Dedifferentiated amniotic fluid mesenchymal stem cell (primary cell): ENCODE measurements around the gene KIF9.
"Not testable (repeated sequence)": the region's sequence is repeated elsewhere in the genome, so short reads cannot be mapped to it uniquely, and the experiment has no call there.

Experiments
- DNase-seq: peaks from one replicate; pipeline ENCODE4 v3.0.0-alpha.2; 2016; ENCODE audit errors: extremely low spot score

The KIF9 gene

DNA sequence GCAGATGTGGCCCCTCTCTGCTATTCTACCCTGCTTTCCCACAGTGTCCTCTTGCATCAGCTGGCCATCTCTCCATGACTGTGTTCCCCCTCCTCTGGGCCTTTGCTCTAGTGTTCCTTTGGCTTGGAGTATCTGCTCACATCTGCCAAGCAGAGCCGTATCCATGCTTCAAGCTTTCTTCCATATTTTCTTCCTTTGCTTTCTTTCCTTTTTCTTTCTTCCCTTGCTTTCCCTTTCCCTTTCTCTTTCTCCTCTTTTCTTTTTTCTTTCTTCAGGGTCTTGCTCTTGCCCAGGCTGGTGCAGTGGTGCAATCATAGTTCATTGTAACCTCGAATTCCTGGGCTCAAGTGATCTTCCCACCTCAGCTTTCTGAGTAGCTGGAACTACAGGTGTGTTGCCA is 12.7 kb upstream of the KIF9 start:
- no peak for DNase-seq

DNA sequence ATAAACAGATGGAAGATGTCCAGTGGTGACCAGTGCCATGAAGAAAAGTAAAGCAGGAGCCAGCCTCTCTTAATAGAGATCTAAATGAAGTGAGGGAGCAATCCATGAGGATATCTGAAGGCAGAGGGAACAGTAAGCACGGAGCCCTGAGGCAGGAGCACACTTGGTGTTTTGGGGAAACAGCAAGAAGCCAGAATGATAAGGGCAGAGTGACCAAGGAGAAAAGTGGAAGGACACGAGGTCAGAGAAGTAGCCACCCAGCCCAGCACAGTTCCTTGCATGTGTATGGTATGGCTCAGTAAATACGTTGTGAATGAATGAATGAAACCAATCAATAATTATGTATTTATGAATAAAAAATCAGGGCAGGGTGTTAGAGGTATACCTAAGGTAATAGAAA is 11.8 kb upstream of the KIF9 start:
- DNase-seq = no peak

DNA sequence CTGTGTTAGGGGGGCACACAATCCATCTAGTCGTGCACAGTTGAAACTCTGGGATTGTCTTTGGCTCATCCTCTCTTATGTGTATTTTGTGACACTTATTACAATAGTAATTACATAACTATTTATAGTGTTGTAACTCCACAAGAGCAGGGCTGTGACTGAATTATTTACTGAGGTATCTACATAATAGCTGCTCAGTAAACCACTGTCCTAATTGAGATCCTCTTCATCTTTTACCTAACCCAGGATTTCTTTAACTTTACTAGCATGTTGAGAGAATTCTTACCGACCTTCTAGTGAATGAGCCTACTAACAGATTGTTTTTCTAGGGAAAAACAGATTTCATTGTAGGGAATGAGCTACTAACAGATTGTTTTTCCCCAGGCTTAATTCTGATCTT is 11.2 kb upstream of the KIF9 start:
- no peak for DNase-seq

DNA sequence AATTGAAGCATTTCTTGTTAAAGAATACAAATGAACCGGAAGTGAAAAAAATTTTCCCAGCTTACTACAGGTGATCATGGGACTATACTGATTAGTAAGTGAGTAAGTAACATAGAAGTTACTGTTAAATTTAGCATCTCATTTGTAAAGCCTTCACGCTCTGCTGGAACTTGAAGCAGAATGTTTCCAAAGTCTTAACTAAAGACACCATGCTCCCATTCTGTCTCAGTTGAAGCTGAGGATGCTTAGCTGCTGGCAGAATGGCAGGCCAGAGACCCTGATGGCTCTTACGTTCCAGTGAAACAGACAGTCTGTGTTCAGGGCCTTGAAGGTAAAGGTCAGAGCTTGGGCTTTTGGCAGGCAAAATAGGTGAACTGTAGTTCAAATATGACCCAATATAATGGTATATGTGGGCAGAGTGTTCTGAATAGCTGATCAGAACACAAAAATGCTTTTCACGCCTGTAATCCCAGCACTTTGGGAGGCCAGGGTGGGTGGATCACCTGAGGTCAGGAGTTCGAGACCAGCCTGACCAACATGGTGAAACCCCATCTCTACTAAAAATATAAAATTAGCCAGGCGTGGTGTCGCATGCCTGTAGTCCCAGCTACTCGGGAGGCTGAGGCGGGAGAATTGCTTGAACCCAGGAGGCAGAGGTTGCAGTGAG is 9.3 kb upstream of the KIF9 start:
- not testable (repeated sequence) for DNase-seq

DNA sequence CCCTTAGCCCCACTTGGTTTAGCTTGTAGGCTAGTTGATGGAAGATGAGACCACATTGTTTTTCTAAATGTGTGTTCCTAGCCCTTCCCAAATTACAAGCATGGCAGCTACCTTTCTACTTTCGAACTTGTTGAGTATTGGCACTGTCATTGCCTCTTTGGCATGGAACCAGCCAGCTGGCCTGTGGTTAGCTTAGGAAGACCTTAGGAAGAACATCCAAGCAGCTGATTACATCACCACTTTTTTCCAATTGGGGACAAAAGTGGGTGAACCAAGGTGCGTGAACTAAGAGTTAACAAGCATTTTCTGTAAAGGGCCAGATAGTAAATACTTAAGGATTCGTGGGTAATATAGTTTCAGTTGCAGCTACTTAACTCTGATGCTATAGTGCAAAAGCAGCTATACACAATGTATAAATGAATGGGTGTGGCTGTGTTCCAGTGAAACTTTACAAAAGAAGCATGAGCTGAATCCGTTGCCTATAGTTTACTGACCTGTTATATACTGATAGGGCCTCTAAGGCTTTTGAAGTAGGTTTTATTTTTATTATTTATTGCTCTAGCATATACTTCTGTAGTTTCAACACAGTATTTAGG is 8.7 kb upstream of the KIF9 start:
- no peak for DNase-seq

DNA sequence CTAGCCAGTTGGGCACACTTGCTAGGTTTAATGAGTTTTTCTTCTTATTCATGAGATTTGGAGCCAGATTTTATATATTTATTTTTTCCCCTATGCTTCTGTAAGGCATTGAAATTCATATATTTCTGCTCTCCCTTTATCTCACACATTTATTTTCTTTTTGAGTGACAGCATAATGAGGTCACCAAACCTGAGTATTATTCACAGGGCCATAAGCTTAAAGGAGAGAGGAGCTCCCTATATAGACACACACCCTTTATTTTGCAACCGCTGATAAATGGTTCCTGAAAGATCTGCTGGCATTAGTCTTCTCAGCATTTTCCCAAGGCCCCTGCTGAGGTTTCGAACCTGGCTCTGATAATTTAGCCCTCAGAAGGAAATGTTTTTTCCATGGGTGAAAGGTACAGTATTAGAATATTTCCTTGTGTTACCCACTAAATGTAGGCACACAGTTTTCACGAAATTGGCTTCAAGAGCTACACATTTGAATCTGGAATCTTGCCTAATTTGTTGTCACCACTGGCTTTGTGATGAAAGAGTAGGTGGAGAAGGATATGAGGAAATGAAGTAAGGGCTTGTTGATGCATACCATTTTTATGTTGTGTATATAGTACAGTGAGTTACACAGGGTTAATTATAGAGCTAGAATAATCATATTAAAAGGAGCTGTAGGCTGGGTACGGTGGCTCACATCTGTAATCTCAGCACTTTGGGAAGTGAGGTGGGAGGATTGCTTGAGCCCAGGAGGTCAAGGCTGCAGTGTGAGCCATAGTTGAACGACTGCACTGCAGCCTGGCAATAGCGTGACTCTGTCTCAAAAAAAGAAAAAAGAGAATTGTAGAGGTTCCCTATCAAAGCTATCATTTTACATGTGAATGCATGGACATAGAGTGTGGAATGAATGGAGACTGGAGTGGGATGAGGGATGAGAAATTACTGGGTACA is 6.6 kb upstream of the KIF9 start:
- no peak for DNase-seq

DNA sequence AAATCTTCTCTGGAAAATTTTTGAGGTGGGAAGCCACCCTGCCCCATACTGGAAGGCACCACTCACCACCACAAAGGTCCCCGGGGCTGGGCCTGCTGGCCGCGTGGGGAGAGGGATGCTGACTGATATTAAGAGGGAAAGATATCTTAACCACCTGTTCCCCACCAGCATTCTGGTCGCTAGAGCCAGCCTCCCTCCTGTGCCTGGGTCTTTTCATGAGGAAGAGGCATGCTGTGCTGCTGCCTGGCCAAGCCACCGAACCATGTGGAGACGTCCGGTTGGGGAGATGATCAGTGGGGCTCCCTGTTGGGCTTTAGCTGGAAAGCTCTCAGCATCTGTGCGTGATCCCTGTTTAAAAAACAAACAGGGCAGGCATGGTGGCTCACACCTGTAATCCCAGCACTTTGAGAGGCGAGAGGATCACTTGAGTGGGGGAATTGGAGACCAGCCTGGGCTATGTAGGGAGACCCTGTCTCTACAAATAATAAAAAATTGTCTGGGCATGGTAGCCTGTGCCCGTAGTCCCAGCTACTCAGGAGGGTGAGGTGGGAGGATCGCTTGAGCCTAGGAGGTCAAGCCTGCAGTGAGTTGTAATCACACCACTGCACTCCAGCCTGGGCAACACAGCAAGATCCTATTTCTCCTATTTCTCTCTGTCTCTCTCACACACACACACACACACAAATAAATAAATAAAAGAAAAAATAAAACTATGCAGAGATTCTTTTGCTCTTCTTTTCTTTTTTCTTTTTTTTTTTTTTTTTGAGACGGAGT is 1.2 kb upstream of the KIF9 start:
- no peak for DNase-seq

DNA sequence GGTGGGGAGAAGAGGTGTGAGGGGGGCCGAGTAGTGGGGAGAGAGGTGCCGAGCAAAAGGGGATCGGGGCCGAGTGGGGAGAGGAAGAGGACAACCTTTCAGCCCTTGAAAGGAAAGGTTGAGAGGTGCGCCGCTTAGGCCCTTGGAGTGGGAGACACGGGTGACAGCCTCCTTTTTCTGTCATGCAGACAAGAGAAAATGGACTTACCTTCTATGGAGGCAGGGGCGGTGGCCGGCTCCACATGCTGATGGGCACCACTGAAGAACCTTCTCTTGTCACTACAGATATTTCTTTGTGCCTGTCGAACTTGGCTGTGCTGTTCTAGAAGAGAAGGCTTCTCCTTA is 566 bp upstream of the KIF9 start:
- peak; percentile 15 for DNase-seq

DNA sequence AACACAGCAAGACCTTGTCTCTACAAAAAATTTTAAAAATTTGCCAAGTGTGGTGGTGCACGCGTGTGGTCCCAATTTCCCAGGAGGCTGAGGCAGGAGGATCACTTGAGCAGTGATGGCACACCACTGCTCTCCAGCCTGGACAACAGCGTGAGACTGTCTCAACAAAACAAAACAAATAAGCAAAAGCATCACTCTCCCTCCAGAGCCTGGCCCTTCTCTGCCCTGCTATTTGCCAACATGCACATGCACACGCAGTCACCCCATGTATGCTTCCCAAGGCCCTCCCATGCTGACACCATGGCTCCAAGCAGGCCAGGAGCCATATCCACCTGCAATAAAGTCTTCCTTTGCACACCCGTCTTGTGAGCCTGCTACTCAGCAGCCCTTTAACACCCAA is 2.1 kb downstream of the KIF9 start:
- DNase-seq = no peak

DNA sequence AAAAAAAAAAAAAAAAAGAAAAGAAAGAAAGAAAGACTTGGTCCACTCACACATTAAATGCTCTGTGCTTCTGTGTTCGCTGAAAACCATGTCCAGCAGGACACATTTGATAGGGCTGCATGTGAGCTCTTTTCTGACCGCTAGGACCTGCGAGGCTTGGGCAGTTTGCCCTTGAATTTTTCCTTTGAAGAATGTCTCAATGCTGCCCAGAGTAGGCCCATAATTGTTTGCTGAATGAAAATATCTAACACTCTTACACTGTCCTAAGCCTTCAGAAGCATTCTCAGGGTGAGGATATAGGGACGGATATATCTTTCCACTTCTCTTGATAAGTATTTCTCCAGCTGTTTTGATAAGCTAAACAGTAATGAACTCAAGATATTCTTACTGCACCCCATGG is 6.0 kb downstream of the KIF9 start:
- DNase-seq = no peak

DNA sequence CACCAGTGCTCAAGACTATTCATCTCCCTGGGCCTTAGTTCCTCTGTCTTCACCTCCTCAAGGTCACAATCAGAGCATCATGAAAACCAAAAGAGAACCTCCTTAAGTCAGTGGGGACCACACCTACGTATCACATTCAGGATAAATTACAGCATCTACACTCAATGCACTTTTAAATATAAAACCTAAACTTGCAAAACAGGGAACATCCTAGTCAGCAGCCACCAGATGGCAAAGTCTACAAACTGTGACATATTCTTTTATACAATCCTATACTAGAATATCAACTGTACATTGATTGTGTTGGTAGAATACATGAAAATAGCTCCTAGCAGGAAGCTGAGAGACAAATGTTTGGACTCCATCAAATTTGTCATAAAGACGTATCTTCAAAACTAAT is 7.9 kb downstream of the KIF9 start:
- DNase-seq = no peak

DNA sequence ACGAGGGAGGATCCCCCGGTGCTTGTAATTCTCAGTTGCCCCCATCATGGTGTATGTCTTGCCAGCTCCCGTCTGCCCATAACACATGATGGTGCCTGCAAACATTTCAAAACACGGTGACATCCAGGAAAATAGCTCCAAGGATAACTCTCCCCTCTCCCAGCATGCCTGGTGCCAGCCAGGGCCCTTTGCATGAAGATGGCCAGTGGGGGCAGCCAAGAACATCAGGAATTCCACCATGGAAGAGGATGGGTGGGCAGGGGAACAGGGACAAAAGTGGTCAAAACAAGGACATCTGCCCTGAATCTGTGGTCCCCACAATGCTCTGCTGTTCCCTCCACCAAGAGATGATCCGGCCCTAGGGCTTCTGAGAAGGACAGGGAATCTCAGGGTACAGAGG is 9.0 kb downstream of the KIF9 start:
- no peak for DNase-seq

DNA sequence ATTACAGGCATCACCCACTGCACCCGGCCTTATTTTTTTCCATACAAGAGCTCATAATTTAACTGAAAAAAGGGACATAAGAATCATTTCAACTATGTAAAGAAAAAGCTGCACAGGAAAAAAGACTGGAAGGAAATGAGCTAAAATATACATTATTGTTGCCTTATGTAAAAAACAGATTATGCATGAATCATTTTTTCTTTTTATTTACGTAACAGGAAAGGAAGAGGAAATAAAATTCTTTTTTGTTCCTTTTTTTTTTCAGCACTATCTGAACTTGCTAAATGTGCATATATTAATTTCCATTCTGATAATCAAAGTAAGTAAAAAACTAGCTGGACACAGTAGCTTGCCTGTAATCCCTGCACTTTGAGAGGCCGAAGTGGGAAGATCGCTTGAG is 12.1 kb downstream of the KIF9 start:
- DNase-seq = no peak

DNA sequence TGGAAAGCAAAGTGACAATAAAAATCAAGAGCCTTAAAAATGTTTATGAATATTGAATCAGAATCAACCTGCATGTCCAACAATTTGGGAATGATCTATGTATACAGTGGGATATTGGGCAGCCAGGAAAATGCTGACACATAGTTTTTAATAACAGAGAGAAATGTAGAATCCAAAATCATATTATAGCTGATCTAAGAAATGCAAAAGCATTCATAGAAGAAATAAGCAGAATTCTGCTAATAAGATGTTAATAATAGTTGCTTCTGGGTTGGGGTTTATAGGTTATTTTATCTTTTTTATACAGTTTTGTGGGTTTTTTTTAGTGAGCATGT is 15.1 kb downstream of the KIF9 start:
- no peak for DNase-seq

DNA sequence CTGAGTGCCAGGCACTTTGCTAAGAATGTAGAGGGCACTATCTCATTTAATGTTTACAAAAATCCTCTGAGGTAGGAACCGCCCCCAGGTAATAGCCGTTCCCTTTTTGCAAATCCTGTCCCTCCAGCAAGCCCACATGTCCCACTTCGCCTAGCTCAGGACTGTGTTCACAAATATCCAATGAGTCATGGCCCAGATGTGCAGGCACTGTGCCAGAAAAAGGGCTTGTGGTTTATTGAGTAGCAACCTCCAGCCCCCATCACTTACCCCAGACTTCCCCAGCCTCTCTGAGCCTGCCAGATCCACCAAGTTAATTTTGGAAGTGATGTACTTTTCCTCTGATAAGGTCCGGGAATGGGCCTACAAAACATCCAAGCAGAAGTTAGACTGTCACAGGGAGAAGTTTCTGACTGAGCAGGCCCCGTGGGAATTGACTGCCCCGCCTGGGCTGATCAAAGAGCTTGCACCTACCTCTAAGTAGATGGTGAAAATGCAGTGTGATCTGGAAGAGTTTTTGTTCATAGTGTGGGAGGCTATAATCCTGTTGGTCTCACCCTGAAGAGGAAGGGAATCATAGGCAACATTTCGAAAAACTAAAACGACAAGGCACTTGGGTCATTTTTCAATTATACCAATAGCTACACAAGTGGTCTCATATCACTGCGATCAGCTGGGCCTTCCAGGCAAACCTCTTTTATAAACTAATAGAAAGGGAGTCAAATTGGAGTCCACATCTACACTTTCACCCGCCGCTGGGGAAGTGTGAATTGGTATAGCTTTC is 15.7 kb downstream of the KIF9 start:
- DNase-seq = peak; percentile 88

DNA sequence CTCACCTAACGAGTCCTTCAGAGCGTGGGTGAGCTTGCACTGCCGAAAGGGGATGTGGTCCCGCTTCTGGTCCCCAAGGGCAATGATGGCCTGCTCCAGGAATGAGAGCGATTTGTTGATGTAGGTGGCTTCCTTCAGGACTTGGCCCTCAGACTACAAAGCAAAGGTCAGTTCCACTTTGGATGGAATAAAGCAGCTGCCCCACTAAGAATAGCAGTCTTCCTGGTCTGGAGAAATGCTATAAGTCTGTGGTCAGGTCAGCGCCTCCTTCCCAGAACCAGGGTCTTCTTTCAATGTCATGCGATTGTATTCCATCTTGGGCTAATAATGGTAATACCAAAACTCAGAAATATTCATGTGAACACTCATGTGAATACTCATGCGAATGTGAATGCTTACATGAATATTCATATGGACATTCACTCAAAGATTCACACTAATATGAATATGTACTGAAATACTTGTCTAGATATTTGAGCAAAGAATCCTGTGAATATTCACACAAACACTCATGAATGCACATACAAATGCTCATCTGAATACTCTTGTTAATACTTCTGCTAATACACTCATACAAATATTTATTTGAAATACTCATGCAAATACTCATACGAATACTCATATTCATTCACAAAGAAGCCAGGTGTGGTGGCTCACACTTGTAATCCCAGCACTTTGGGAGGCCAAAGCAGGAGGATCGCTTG is 16.7 kb downstream of the KIF9 start:
- DNase-seq = no peak

DNA sequence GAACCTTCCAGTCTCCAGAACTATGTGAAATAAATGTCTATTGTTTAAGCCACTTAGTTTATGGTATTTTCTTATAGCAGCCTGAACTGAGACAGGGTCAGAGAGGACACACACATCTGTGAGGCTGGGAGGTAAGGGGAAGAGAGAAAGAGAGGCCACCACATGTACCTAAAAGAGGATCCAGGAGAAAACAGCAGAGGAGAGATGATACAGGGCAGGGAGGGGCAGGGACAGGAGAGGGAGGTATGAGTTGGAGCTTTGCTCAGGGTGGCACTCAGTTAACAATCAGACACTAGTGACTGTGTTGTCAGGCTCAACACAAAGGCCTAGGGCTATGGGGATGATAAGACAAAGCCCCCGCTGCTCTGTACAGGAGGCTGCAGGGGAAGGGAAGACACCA is 17.6 kb downstream of the KIF9 start:
- DNase-seq = no peak

DNA sequence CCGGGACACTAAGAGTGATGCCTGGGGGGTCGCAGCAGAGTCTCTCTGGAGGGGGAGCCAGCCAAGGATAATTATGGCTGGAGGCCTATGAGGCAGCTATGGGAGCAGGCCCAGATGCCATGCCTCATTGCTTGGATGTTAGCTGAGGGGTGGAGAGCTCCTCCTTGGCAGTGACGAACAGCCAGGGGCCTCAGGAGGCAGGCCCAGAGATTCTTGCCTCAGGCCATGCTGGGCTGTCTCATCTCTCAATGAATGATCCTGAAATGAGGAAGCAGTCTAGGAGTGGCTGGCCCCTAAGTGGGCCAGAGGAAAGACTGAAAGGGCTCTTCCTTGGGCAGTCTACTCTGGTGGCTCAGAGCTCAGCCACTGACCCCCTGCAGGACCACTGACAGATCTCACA is 21.3 kb downstream of the KIF9 start:
- no peak for DNase-seq

DNA sequence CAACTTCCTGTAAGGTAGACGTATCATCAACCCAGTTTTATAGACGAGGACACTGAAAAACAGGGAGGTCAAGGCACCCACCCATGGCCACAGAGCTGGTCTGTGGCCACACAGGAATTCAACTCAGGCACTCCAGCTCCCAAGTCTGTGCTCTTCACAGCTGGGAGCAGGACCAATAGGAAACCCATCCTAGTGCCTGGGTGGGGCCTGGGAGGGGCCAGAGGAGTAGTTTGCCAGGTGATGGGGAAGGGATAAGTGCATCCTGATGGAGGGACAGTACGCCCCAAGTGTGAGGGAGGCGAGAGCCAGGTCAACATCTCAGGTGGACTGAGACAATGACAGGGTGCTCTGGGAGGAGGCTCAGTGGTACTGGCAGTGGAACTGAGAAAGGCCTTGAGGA is 22.0 kb downstream of the KIF9 start:
- DNase-seq = no peak

DNA sequence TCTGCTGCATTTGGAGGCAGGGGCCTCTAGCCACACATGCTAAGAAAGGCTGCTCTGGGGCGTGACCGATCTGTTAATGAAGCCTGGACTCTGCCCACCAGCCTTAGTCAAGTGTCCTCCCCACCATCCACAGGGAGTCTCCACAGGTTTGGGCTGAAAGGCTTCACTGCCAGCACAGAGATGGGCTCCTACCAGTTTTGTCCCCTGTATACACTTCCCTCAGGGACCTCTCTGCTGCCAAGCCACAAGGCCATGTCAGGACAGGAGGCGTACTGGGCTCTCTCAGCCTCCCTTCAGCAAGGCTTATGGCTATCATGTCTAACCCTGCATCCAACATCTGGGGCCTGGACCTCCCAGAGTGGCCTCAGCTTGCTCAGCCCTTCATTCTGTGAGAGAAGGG is 23.5 kb downstream of the KIF9 start:
- no peak for DNase-seq

DNA sequence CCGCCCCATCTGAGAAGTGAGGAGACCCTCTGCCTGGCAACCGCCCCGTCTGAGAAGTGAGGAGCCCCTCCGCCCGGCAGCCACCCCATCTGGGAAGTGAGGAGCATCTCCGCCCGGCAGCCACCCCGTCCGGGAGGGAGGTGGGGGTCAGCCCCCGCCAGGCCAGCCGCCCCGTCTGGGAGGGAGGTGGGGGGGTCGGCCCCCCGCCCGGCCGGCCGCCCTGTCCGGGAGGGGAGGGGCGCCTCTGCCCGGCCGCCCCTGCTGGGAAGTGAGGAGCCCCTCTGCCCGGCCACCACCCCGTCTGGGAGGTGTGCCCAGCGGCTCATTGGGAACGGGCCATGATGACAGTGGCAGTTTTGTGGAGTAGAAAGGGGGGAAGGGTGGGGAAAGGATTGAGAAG is 26.3 kb downstream of the KIF9 start:
- not testable (repeated sequence) for DNase-seq
